GM23248 (cell line): ENCODE results near the gene CATSPERB. TPM values are rescaled to one million over a fixed set of nuclear protein-coding genes. Genes with fewer than 3 reads are reported as not detected.

Experiments used
- DNase-seq: peaks from one replicate; pipeline ENCODE4 v3.0.0-alpha.2; 2015
- H2AFZ ChIP-seq: fragments of 200-600 bp; sonication (generic); 2 replicates; pipeline ENCODE4 v1.6.1; 2016; ENCODE audit warnings: antibody characterized with exemption
- H3F3A ChIP-seq: fragments of 200-600 bp; sonication (generic); 2 replicates; pipeline ENCODE4 v1.6.1; 2016; ENCODE audit warnings: mild to moderate bottlenecking, antibody characterized with exemption, mixed run types; ENCODE audit not compliant: insufficient read depth
- H3K27ac ChIP-seq: fragments of 200-600 bp; sonication (generic); 2 replicates; pipeline ENCODE4 v1.5.1; 2016; ENCODE audit warnings: mild to moderate bottlenecking
- H3K27me3 ChIP-seq: fragments of 200-600 bp; sonication (generic); replicated peaks from 2 replicates; pipeline ENCODE4 v1.6.1; 2016; ENCODE audit warnings: mild to moderate bottlenecking; ENCODE audit not compliant: insufficient read depth
- H3K36me3 ChIP-seq: fragments of 200-600 bp; sonication (generic); 2 replicates; pipeline ENCODE4 v1.6.1; 2016; ENCODE audit warnings: low read depth, mild to moderate bottlenecking
- H3K4me1 ChIP-seq: fragments of 200-600 bp; sonication (generic); 2 replicates; pipeline ENCODE4 v1.6.1; 2016; ENCODE audit warnings: mild to moderate bottlenecking; ENCODE audit not compliant: insufficient read depth
- H3K4me2 ChIP-seq: fragments of 200-600 bp; sonication (generic); one replicate; pipeline ENCODE4 v1.6.1; 2016; ENCODE audit warnings: mild to moderate bottlenecking; ENCODE audit not compliant: unreplicated experiment
- H3K4me3 ChIP-seq: fragments of 200-600 bp; sonication (generic); 2 replicates; pipeline ENCODE4 v1.5.1; 2016; ENCODE audit warnings: mild to moderate bottlenecking
- H3K79me2 ChIP-seq: fragments of 200-600 bp; sonication (generic); 2 replicates; pipeline ENCODE4 v1.6.1; 2016; ENCODE audit warnings: mild to moderate bottlenecking; ENCODE audit not compliant: insufficient read depth
- H3K9ac ChIP-seq: fragments of 200-600 bp; sonication (generic); 2 replicates; pipeline ENCODE4 v1.6.1; 2016; ENCODE audit warnings: mild to moderate bottlenecking
- H3K9me2 ChIP-seq: fragments of 200-600 bp; sonication (generic); 2 replicates; pipeline ENCODE4 v1.6.1; 2016; ENCODE audit warnings: mixed run types, mild to moderate bottlenecking, moderate library complexity; ENCODE audit not compliant: insufficient read depth
- H3K9me3 ChIP-seq: fragments of 200-600 bp; sonication (generic); one replicate; pipeline ENCODE4 v1.6.1; 2017; ENCODE audit warnings: low read depth
- H4K20me1 ChIP-seq: fragments of 200-600 bp; sonication (generic); 2 replicates; pipeline ENCODE4 v1.6.0; 2016; ENCODE audit not compliant: insufficient read depth
- EZH2 ChIP-seq: fragments of 200-600 bp; sonication (generic); IDR thresholded peaks from 2 replicates; pipeline ENCODE4 v1.6.1; 2018; ENCODE audit warnings: antibody characterized with exemption, mild to moderate bottlenecking; ENCODE audit not compliant: insufficient read depth, poor library complexity, severe bottlenecking
- EZH2phosphoT487 ChIP-seq: fragments of 200-600 bp; sonication (generic); IDR thresholded peaks from 2 replicates; pipeline ENCODE4 v1.6.1; 2018; ENCODE audit warnings: antibody characterized with exemption, moderate library complexity, mild to moderate bottlenecking, low read depth; ENCODE audit not compliant: insufficient read depth
- WGBS, 2 experiments: methylation state at CpG; one replicate each; pipeline ENCODE4 v1.1.6; 2015 to 2017; ENCODE audit warnings: low lambda C conversion rate in 2 of 2, low coverage in 1 of 2; ENCODE audit errors: missing lambda C conversion rate in 2 of 2; 5-methylcytosine and 5-hydroxymethylcytosine counted together
- in situ Hi-C: fragments of 300-500 bp; cut with MboI; formaldehyde crosslinking; loops from 2 replicates; pipeline ENCODE4 v1.15.0; 2020
- polyA plus RNA-seq: library from polyadenylated mRNA; unstranded; fragments of >200 nt; fragmentation: Nextera tagmentation; extraction: Ambion mirVana; gene quantifications from 2 replicates; pipeline ENCODE4 v1.2.1, GENCODE V29; 2016
- total RNA-seq: library from RNA; depleted of rRNA; stranded (reverse); fragments of >200 nt; shearing (Covaris generic); gene quantifications from 2 replicates; pipeline ENCODE4 v1.2.3, GENCODE V29; 2014; rRNA removed

CATSPERB gene
- total RNA-seq (0.11 TPM in 1 of 2 replicates, not detected in the other), polyA plus RNA-seq (not detected in 2 replicates)

GRCh38 chr14:91731986-91732385, at the start of gene CATSPERB:
Gene CATSPERB (minus strand): TSS chr14:91732086. CDS start chr14:91729479, 2,607 bp downstream.
- peak within 1 kb of the TSS; percentile 25 for H3K9ac ChIP-seq
- no peak within 1 kb of the TSS for H3K4me3 ChIP-seq
- H3K27me3 ChIP-seq = no peaks in the 10 kb centered on the region
- DNase-seq = no peak
- WGBS, 2 experiments = 91 to 95% methylated on average over 2 of the region's 2 CpGs
- peaks cover 35% of the 10 kb centered on the region for H3K4me1 ChIP-seq
- no peaks in the 10 kb centered on the region for H3K9me3 ChIP-seq
- H3K79me2 ChIP-seq = no peaks in the 10 kb centered on the region
- in situ Hi-C loops = no loop called here
- H3F3A ChIP-seq = peaks cover 30% of the 10 kb centered on the region
- peak within 1 kb of the TSS; percentile 36 for H3K27ac ChIP-seq
- TF ChIP-seq EZH2phosphoT487 (no peak), EZH2 (no peak)
- H3K9me2 ChIP-seq = no peaks in the 10 kb centered on the region
- H2AFZ ChIP-seq = no peak within 1 kb of the TSS
- H3K36me3 ChIP-seq = no peaks in the 10 kb centered on the region
- H3K4me2 ChIP-seq = peak within 1 kb of the TSS; percentile 22
- no peaks in the 10 kb centered on the region for H4K20me1 ChIP-seq

- Histone ChIP-seq H3K4me1 (no peaks in the 10 kb centered on the region), H3K36me3 (no peaks in the 10 kb centered on the region), H3K79me2 (no peaks in the 10 kb centered on the region), H3K9me2 (no peaks in the 10 kb centered on the region), H3K27ac (no peak overlapping the region), H2AFZ (no peak overlapping the region), H3K4me2 (no peak overlapping the region), H4K20me1 (no peaks in the 10 kb centered on the region), H3K4me3 (no peak overlapping the region), H3K9ac (no peak overlapping the region), H3K9me3 (no peaks in the 10 kb centered on the region), H3F3A (no peaks in the 10 kb centered on the region), H3K27me3 (no peaks in the 10 kb centered on the region)
- WGBS, 2 experiments = 77 to 80% methylated on average over 3 of the region's 3 CpGs
- DNase-seq = no peak
- in situ Hi-C loops = no loop called here
- TF ChIP-seq EZH2 (no peak), EZH2phosphoT487 (no peak)
Measured at GRCh38 chr14:91780452-91780851, 48.6 kb upstream of the CATSPERB start.

GRCh38 chr14:91778217-91778616, 46.3 kb upstream of the CATSPERB start:
- H4K20me1 ChIP-seq = no peaks in the 10 kb centered on the region
- TF ChIP-seq EZH2 = no peak
- no peak for TF ChIP-seq EZH2phosphoT487
- no peak overlapping the region for H3K4me2 ChIP-seq
- H3K4me3 ChIP-seq = no peak overlapping the region
- no peaks in the 10 kb centered on the region for H3K36me3 ChIP-seq
- in situ Hi-C loops = no loop called here
- H3K9ac ChIP-seq = no peak overlapping the region
- H3K9me2 ChIP-seq = no peaks in the 10 kb centered on the region
- H2AFZ ChIP-seq = no peak overlapping the region; the same call in 1 of the 2 replicates
- peak; percentile 20 for DNase-seq
- no peaks in the 10 kb centered on the region for H3K4me1 ChIP-seq
- H3K9me3 ChIP-seq = no peaks in the 10 kb centered on the region
- H3K79me2 ChIP-seq = no peaks in the 10 kb centered on the region
- no peaks in the 10 kb centered on the region for H3F3A ChIP-seq
- WGBS, 2 experiments = 98% methylated on average over 2 of the region's 2 CpGs
- H3K27ac ChIP-seq = no peak overlapping the region
- H3K27me3 ChIP-seq = no peaks in the 10 kb centered on the region

- WGBS, 2 experiments = 50 to 53% methylated on average over 5 of the region's 5 CpGs
- H4K20me1 ChIP-seq = no peaks in the 10 kb centered on the region
- H3K27ac ChIP-seq = no peak overlapping the region
- no peak for TF ChIP-seq EZH2
- no peak for TF ChIP-seq EZH2phosphoT487
- H2AFZ ChIP-seq = no peak overlapping the region
- no peaks in the 10 kb centered on the region for H3K79me2 ChIP-seq
- no peaks in the 10 kb centered on the region for H3K4me1 ChIP-seq
- no peaks in the 10 kb centered on the region for H3K27me3 ChIP-seq
- H3K36me3 ChIP-seq = no peaks in the 10 kb centered on the region
- no peak overlapping the region for H3K4me3 ChIP-seq
- H3K4me2 ChIP-seq = no peak overlapping the region
- in situ Hi-C loops = no loop called here
- H3K9me3 ChIP-seq = no peaks in the 10 kb centered on the region
- no peak overlapping the region for H3K9ac ChIP-seq
- no peaks in the 10 kb centered on the region for H3F3A ChIP-seq
- H3K9me2 ChIP-seq = no peaks in the 10 kb centered on the region
- DNase-seq = no peak
Measured at GRCh38 chr14:91774140-91775096, 42.5 kb upstream of the CATSPERB start.
